Stimulated activated CD4-positive, alpha-beta T cell treated with anti-CD3 and anti-CD28 coated beads, Interleukin-15, amount 100 ng/mL, for 1 hour (primary cell): Measurements from ENCODE around the gene COL6A1.
"Not testable (repeated sequence)": the region's sequence is repeated elsewhere in the genome, so short reads cannot be mapped to it uniquely, and the experiment has no call there.

ENCODE experiments used
- DNase-seq, 2 donors: peaks; one replicate each; pipeline ENCODE4 v3.0.0-alpha.2; 2020; ENCODE audit warnings: low read depth in 1 of 2, low spot score in 1 of 2

The COL6A1 gene

DNA sequence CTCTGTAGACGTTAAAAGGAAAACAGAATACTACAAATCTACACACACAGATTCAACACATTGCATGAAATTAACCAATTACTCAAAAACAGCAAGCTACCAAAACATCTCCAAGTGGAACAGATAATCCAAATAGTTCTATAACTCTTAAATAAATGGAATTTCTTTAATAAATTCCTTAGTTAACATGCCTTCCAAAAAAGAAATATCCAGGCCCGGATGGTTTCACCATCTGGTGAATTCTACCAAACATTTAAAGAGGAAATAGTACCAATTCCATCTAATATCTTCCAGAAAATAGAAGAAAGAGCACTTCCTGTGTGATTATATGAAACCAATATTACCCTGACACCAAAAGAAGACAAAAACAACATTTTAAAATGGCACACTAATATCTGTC lies 63.6 kb downstream of the COL6A1 start:
- DNase-seq: no peak

DNA sequence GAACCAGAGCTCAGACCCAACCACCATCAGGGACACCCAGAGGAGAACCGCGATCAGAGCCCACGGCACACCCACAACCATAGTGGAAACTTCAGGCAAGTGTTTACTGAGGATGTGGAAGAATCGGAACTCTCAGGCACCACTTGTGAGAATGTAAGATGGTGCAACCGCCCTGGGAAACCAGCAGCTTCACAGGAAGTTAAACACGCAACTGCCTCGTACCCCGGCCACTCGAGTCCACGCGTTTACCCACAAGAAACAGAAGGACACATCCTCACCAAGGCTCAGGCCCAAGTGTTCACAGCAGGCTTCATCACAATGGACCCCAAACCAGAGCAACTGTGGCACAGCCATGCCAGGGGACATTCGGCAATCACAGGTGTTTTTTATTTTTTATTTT lies 64.9 kb downstream of the COL6A1 start:
- DNase-seq: no peak

DNA sequence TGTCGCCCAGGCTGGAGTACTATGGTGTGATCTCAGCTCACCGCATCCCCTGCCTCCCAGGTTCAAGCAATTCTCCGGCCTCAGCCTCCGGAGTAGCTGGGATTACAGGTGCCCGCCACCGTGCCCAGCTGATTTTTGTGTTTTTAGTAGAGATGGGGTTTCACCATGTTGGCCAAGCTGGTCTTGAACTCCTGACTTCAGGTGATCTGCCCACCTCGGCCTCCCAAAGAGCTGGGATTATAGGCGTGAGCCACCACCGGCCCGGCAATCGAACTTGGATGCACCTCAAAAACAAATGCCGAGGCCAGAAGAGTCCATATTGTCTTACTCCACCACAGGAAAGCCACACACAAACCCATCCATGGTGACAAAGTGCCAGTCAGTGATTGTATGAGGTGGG lies 65.3 kb downstream of the COL6A1 start:
- DNase-seq: not testable (repeated sequence)

DNA sequence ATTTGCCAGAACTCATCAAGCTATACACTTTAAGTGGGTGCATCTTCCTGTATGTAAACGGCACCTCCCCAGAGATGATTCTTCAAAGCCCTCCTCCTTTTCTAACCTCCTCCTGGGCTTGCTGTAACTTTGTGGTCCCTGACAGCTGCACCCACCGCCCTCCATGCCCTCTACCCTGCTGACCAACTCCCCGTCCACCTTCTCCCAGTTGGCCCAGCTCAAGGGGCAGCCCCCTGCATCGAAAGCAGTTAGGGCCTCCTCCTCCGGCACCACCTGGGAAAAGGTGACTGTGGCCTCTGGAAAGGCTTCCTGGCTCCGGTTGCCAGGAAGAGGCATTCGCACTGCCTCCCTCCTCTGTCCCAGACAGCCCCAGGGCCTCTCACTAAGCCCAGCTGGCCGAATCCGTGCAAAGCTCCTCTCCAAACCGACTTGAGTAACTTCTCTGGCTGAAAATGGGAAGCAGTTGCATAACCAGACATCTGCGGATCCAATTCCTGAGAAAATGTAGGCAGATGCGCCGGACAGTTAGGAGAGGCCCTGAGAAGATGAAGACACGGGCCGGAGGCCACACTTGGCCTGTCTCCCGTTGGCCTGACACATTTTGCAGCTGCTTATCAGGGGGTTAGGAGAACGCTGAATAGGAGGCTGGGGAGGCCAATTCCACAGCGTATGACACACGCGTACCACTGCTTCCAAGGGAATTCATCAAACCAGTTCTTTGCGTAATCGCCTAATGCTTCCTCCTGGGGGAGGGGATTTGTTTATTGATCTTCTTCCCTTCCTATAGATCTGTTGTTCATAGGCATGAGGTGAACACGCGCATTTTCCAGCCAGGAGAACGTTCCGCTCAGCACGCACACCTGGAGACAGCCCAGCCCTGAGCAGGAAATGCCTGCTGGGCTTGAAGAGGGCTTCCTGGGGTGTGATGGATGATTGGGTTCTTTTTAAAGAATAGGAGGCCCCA lies 67.6 kb downstream of the COL6A1 start:
- DNase-seq: no peak

DNA sequence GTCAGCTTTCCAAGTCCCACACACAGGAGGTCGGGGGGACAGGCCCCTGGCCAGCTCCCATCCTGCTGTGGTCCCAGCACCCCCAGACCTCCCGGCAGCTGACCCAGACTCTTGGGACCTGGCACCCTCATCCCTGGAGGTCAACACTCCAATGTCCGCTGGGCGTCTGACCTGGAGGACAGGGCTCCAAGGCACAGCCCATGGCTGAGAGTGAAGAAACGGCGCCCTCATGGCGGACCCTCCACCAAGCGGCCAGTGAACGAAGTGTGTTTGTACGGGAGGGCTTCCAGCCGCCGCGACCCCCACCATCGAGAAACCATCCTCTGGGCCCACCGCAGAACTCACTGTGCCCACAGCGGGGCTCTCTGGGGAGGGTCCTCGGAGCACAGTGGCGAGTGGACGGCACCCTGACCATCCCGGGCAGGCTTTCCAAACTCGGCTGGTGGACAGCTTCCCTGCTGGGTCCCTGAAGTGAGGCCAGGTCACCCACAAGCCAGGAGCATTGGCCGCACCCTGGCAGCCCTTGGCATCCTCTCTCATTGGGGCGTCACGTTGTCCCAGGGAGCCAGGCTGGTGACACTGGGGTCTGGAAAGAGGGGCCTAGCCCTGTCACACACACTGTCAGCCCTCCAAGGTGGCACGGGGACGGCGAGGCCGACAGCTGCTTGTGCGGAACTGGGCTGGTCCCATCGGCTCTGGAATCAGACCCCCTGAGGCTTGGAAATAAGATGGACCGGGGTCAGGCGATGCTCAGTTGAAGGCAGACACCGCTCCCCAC lies 68.5 kb downstream of the COL6A1 start:
- DNase-seq: no peak

DNA sequence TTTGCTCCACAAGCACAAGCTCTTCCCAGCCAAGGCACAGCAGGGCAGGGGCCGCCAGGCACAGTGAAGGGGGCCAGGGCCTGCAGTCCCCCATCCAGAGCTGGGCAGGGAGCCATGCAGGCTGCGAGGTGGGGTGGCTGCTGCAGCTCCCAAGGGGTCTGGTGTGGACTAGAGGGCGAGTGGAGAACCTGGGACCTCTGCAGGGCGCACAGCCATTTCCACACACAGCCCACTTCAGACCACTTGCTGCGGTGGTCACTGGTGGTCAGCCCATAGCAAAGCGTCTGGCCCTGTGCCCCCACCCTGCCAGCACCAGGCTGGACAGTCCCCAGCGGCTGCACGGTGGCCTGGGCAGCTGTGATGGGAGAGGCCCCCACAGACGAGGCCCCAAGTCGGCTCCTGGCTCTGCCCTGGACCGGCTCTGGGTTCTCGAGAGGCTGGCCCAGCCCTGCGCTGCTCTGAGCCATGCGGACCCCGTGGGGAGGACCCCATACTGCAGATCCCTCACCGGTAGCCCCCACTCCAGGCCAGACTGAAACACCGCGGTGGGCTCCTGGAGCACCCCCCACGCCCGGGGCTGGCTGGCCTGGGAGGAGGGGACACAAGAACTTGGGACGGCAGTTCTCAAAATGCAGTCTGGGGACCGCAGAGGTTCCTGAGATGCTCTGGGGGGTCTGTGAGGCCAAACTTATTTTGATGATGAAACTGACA lies 69.3 kb downstream of the COL6A1 start:
- no peak for DNase-seq

DNA sequence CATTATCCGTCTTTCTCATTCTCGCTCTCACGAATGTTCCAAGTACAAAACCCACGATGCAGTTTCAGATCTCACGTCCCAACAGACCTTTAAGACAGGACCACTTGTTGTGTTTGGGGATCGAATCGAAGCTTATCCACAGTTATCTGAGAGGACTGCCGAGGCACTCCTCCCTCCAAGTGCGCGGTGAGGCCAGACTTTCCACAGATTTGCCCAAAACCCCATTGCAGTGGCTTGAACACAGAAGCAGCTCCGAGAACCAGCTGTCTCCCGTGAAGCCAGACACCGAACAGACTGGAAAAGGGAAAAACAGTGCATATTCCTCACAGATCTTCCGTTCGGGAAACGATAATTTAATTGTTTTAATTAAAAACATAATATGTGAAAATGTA lies 69.8 kb downstream of the COL6A1 start:
- no peak for DNase-seq

DNA sequence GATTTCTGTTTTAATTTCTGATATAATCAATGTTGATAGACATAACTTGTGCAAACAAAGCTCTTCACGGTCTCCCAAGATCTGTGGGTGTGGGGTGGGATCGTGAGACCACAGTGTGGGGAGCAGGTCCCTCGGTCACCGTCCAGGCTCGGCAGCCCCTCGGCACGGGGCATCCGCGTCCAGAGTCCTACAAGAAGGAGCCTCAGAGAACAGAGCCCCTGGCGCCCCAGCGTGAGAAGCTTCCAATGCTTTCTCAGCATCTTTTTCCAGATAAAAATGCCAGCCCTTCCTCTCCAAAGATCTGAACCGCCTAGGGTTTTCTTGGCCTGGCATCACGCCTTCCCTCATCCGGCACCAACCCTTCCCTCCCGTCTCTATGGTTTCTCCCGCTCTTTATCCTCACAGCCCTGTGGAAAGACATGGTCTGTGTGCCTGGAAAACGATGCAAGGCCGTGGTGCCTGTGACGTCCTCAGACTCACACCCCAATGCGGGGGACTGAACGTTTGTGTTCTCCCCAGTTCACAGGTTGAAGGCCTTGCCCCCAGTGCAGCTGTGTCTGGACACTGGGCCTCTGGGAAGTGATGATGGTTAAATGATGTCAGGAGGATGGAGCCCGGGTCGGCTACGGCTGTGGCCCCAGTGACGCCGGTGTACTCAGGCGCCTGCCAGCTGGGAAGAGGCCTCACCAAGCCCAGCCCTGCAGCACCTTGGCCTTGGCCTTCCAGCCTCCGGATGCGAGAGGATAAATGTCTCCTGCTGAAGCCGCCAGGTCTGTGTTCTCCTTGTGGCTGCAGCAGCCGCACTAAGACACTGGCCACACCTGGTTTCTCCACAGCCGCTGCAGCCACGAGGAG lies 70.5 kb downstream of the COL6A1 start:
- DNase-seq: no peak

DNA sequence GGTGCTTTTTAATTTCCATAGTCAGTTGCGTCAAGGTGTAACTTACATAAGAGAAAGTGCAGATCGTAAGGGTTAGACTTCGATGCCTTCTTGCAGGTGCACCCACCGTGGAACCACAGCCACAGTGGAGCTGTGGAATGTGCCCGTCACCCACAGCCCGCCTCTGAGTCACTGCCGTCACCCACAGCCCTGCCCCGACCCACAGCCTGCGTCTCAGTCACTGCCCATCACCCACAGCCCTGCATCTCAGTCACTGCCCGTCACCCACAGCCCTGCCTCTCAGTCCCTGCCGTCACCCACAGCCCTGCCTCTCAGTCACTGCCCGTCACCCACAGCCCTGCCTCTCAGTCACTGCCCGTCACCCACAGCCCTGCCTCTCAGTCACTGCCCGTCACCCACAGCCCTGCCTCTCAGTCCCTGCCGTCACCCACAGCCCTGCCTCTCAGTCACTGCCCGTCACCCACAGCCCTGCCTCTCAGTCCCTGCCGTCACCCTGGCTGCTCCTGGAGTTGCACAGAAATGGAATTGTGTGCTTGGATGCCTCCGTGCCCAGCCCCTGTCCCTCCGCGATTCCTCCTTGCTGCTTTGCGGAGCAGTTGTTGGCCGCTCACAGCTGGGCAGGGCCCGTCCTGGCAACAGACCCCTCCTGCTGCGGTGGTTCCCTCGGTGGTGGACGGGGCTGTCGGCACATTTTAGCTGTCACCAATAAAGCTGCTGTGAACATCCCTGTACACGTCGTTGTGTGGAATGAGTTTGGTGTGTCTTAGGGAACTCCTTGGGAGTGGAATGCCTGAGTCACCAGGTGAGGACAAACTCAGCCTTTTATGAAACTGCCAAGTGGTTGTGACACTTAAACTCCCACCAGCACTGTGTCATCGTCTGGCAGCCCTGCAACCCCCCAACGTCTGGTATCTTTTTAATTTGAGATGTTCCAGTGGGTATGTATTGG lies 71.4 kb downstream of the COL6A1 start:
- DNase-seq: no peak

DNA sequence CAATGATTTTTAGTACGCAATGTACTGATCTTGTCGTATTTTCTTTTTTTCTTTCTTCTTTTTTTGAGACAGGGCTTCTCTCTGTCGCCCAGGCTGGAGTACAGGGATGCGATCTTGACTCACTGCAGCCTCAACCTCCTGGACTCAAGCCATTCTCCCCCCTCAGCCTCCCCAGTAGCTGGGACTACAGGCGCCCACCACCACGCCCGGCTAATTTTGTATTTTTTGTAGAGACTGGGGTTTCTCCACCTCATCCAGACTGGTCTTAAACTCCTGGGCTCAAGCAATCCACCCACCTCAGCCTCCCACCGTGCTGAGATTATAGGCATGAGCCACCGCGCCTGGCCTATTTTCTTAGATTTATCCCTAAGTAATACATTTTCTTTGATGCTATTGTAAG lies 72.5 kb downstream of the COL6A1 start:
- DNase-seq: no peak

DNA sequence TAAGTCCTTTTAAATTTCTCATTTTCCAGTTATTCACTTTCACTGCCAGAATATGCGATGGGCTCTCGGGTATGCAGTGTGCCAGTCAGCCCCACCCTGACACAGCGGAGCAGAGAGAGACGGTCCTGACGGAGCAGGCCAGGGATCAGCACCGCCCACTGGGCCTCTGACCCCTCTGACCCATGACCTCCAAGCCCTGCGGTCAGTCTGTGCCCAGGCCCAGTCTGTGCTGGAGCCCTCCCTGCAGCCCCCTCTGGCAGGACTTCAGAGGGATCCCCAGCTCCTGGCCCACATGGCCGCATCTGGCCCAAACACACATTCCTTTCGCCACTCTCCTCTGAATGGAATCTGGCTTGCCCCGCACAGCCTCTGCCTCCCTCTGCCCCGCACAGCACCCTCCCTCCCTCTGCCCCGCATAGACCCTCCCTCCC lies 72.9 kb downstream of the COL6A1 start:
- DNase-seq: no peak
